HG03066 (cell line): ENCODE data around the gene RLF.

Source experiments
- ATAC-seq: cut with Tn5 transposase; IDR thresholded peaks from one replicate; pipeline ENCODE4 v1.9.1; 2021; ENCODE audit warnings: low read depth; ENCODE audit not compliant: unreplicated experiment

RLF gene

DNA sequence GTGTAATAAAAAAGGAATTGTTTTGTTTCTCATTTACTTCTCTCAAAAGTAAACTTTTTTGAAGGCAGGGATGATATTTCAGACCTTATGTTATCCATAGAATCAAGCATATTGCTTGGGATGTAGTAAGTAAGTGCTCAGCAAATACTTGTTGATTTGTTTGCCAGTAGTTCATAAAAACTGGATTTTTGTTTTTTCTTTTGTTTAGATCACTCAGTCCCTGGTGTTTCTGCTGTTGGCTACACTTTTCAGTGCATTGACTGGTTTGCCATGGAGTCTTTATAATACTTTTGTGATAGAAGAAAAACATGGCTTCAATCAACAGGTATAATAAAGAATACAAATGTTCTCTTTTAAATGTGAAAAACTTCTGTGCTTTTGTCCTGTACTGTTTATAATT lies 107.0 kb downstream of the RLF start:
- ATAC-seq = no peak

- no peak for ATAC-seq
Observed at GRCh38 chr1:40270152-40270834, 109.1 kb downstream of the RLF start.

GRCh38 chr1:40272653-40273213 lies 111.5 kb downstream of the RLF start:
- no peak for ATAC-seq

GRCh38 chr1:40273547-40274166 lies 112.5 kb downstream of the RLF start:
- no peak for ATAC-seq

- ATAC-seq = no peak
Observed at GRCh38 chr1:40274331-40274730, 113.1 kb downstream of the RLF start.

DNA sequence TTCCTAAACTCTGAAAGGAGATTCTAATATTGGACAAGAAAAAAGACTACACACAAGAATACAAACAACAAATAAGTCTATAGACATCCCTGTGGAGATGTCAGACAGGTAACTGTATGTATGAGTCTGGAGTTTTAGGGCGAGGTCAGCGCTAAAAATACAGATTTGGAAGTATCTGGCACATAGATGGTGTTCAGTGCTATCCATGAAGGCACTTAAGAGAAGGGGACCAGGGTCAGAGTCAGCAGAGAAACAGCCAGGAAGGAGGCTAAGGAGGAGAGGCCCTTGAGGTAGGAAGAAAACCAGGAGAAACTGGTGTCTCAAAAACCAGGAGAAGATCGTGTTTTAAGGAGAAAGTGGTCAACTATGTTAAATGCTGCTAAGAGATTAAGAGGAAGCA lies 114.9 kb downstream of the RLF start:
- no peak for ATAC-seq

GRCh38 chr1:40281853-40282252 lies 120.7 kb downstream of the RLF start:
- ATAC-seq = no peak
